C4-2B (cell line): ENCODE measurements around the gene PSTPIP2.
"Not testable (repeated sequence)": the region's sequence is repeated elsewhere in the genome, so short reads cannot be mapped to it uniquely, and the experiment has no call there.

Experiments used
- H3K27ac ChIP-seq: fragments of 450-650 bp; 2 replicates; pipeline ENCODE4 v1.5.1; 2017
- ZFX ChIP-seq: fragments of 450-650 bp; IDR thresholded peaks from 2 replicates; pipeline ENCODE4 v1.6.1; 2017
- TF ChIP-seq, protein P1 (sequence below): fragments of 450-650 bp; conservative IDR thresholded peaks from 2 replicates; pipeline ENCODE4 v1.5.1; 2017; ENCODE audit warnings: mild to moderate bottlenecking

The PSTPIP2 gene

DNA sequence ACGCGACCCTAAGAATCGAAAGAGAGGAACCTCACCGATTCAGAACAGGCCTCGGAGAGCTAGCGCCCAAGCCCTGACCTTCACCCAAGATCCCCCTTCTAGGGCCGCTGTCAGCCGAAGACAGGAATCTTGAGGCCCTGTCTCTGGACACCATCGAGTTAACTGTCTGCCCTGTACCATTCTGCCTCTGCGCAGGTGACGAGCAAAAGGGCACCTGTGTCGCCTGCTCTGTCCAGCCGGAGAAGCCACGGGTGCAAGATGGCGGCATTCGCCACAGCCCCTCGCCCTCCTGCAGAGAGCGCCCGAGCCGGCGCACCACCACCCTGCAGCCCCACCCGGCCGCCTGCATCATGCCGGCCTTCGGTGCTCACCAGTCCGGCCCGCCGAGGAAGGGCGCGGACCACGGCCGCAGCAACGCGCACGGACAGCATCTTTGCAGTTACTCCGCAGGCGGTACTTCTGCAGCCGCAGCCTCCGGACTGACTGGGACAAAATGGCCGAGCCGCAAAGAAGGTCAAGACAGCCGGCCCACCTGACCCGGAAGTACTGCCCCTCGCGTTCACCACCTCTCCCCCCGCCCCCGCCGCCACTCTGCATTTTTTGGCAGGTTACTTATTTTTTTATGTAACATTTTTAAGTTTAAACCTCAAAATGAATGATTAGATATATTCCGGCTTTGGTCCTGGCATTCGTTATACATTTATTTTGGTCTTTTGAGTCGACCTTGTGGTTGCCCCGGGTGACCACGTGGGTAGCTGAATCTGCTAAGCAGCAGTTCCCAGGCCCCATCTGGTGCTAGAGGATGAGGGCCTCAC, 25.9 kb upstream of the PSTPIP2 start, which contains the start of gene ATP5F1A:
Gene ATP5F1A, minus strand, starts transcription at position 496 of the 815 bp plus-strand sequence. Its CDS starts 65 bp downstream, at position 431.
- peak within 1 kb of the TSS; percentile 98 for H3K27ac ChIP-seq
- TF ChIP-seq, protein P1, sequence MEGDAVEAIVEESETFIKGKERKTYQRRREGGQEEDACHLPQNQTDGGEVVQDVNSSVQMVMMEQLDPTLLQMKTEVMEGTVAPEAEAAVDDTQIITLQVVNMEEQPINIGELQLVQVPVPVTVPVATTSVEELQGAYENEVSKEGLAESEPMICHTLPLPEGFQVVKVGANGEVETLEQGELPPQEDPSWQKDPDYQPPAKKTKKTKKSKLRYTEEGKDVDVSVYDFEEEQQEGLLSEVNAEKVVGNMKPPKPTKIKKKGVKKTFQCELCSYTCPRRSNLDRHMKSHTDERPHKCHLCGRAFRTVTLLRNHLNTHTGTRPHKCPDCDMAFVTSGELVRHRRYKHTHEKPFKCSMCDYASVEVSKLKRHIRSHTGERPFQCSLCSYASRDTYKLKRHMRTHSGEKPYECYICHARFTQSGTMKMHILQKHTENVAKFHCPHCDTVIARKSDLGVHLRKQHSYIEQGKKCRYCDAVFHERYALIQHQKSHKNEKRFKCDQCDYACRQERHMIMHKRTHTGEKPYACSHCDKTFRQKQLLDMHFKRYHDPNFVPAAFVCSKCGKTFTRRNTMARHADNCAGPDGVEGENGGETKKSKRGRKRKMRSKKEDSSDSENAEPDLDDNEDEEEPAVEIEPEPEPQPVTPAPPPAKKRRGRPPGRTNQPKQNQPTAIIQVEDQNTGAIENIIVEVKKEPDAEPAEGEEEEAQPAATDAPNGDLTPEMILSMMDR, result no peak
- peak; percentile 2; the same call in 1 of the 2 replicates for TF ChIP-seq ZFX

DNA sequence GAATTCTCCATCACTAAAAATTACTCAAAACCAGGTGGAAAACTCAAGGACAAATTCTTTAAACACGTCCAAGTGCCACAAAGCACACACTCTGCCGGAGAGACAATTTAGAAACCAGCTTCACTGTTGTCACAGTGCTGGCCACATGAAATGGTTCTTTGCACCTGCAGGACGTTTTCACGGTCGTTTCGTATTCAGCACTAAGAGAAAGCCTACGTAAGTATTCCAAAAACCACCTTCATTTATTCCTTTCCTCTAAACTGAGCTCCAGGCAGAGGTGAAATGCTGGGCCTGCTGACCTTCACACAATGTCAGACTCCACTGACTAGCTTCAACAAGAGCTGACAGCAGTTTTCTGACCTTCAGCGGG, 25.4 kb upstream of the PSTPIP2 start:
- H3K27ac ChIP-seq, result peak overlapping the region; percentile 98
- 0 out of 2 replicates have a peak, but pooled peaks have one; percentile 41 for TF ChIP-seq ZFX
- TF ChIP-seq, protein P1, result no peak

DNA sequence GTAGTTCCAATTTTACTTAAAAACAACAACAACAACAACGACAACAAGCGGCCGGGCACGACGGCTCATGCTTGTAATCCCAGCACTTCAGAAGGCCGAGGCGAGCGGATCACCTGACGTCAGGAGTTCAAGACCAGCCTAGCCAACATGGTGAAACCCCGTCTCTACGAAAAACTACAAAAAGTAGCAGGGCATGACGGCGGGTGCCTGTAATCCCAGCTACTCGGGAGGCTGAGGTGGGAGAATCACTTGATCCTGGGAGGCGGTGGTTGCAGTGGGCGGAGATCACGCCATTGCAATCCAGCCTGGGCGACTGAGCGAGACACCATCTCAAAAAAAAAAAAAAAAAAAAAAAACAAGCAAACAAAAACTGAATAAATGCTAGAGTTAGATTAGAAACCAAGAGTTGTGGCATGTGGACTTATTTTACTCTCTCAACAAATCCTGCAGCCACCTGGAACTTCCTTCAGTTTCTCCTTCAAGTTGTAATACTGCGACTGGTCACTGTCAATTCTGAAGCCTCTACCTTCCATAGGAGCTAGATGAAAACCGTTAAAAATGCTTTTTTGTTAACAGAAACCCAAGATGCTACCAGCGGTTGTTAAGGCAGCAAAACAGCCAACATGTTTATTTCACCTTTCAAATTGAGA, 24.7 kb upstream of the PSTPIP2 start:
- peak overlapping the region; percentile 98 for H3K27ac ChIP-seq
- TF ChIP-seq, protein P1, result no peak
- no peak for TF ChIP-seq ZFX

DNA sequence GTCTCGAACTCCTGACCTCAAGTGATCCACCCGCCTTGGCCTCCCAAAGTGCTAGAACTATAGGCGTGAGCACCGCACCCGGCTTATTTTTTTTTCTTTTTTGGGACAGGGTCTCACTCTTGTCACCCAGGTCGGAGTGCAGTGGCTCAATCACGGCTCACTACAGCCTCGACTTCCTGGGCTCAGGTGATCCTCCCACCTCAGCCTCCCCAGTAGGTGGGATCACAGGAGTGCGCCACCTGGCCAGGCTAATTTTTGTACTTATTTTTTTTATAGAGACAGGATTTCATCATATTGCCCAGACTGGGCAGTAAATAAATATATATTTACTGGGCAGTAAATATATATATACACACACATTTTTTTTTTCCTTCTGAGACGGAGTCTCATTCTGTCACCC, 23.5 kb upstream of the PSTPIP2 start:
- H3K27ac ChIP-seq, result no peak overlapping the region
- TF ChIP-seq, protein P1, result no peak
- no peak for TF ChIP-seq ZFX

DNA sequence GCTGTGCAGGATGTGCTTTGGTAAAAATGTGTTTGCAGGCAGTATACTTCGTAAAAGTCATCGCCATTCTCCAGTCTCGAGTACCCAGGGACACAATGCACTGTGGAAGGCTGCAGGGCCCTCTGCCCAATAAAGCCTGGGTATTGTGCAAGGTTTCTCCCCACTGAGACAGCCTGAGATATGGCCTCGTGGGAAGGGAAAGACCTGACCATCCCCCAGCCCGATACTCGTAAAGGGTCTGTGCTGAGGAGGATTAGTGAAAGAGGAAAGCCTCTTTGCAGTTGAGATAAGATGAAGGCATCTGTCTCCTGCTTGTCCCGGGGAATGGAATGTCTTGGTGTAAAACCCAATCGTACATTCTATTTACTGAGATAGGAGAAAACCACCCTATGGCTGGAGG, 16.4 kb upstream of the PSTPIP2 start:
- not testable (repeated sequence) for H3K27ac ChIP-seq

DNA sequence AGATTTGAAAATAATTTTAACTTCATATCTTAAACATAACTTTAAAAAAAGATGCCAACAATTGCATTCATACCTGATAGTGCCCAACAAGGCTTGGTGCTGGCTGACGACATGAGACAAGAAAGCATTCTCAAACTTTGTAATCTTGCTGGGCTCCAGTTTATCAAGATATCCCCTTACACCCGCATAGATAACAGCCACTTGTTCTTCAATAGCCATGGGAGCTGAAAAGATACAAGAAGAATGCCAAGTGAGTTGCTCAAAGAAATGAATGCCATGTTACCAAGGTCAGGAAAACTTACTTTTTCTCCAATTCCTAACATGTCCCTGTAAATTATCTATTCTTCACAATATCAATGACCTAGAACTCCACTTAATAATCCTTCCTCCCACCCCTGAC, 12.4 kb upstream of the PSTPIP2 start:
- no peak overlapping the region for H3K27ac ChIP-seq
- no peak for TF ChIP-seq ZFX
- TF ChIP-seq, protein P1, result no peak

DNA sequence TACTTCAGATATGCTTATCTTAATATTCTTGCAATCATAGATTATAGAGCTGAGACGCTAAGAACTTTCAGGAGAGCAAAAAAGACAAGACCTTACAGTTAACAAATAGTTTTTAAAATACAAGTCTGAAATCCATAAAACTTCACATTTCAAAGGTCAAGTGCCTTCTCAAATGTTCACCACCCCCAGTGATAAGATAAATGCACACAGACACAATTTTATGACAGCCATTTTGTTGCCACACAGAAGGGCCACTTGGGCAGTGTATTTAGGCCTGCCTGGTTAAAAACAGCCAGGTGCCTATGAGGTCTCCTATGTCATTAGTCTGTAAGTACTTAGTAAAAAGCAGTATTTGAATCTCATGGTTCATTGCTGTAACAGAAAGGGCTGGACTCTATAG, 8.1 kb upstream of the PSTPIP2 start:
- no peak overlapping the region for H3K27ac ChIP-seq
- no peak for TF ChIP-seq ZFX
- TF ChIP-seq, protein P1, result no peak
